Measurements from ENCODE around the gene RASGEF1C.

The RASGEF1C gene

DNA sequence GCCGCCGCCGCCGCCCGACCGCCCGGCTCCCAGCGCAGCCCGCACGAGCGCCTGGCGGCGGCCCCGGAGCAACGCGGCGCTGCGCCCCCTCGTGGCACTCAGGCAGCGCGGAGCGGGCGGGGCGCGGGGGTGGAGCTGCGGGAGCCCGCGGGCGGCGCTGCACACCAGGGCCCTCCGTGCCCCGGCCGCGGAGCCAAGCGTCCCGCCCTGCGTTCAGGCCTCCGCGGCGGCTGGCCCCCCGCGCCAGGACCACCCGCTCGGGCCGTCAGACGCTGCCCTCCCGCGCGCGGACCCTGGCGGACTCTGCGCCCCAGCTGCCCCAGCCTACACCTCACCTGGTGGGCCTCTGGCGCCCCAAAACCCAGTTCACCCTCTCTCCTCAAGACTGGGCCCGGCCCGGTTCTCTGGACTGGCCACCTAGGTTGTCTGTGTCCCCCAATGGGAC lies at the start of gene RASGEF1C:
Gene RASGEF1C, minus strand, starts transcription at position 75 of the 445 bp plus-strand sequence. CDS start 71,159 bp downstream, outside the sequence.
- peak; percentile 12 to 25 for DNase-seq (ENCODE audit: low read depth in 2 of 2)

- no peak for DNase-seq (ENCODE audit: low read depth in 2 of 2)
Observed at GRCh38 chr5:180253036-180253824, 44.2 kb upstream of the RASGEF1C start.

- no peak for DNase-seq (ENCODE audit: low read depth in 2 of 2)
Observed at GRCh38 chr5:180251887-180252286, 42.9 kb upstream of the RASGEF1C start.

DNA sequence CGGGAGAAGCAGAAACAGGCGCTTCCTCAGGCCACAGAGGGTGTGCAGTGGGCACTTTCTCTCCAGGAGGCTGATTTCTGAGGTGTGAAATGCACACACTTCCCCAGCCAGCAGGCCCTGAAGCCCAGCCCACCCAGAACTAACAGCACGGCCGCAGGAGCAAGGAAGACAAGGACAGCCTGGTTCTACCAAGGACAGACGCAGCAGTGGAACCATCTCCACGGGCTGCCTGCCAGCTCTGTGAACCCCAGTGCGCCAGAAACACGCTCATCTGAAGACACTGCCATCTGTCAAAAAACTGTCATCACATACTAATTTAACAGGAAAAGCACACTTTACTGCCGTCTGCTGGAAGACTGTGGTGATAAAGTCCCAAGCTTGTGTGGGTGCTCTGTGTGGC lies 42.1 kb upstream of the RASGEF1C start:
- no peak for DNase-seq (ENCODE audit: low read depth in 2 of 2)

DNA sequence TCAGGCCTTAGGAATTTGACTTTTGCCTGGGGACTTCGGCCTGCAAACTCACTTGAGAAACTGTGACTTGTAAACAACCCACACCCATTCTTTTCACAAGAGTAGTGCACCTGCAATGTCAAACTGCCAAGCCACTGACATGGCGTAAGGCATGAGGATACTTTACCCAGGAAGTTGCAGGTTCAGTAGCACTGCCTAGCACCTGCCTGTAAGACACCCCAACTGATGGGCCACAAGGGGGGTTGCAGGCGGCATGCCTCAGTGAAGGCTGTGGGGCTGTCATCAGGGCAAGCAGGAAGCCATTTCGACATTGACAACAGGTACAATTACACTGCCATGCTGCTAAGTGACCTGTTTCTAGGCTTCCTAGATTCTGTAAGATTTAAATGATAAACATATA lies 41.3 kb upstream of the RASGEF1C start:
- no peak for DNase-seq (ENCODE audit: low read depth in 2 of 2)

DNA sequence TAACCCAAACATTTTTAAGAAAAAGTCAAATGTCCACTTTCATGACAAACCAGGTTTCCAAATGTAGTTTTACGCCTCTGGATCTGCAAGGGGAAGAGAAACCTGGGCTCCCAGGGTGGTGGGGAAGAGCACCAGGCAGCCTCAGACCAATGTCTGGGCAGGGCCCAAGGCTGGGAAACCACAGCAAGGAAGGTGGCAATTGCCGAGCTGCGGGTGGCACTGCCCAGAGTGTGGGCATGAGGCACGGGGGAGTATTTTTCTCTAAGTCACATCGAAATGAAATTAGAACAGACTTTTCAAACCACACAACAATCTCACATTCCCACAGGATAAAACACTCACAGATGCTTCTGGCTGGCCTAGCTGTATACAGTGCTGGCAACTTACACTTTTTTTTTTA lies 32.6 kb upstream of the RASGEF1C start:
- DNase-seq (ENCODE audit: low read depth in 2 of 2), result no peak

DNA sequence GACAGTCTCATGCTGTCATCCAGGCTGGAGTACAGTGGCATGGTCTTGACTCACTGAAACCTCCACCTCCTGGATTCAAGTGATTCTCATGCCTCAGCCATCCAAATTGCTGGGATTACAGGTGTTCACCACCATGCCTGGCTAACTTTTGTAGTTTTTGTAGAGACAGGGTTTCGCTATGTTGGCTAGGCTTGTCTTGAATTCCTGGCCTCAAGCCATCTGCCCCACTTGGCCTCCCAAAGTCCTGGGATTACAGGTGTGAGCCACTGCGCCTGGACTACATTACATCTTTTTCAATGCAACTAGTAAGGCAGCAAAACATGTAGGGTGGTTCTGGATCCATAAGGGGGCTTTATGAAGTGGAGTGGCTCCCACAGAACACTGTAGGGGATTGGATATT lies 29.6 kb upstream of the RASGEF1C start:
- no peak for DNase-seq (ENCODE audit: low read depth in 2 of 2)

GRCh38 chr5:180235846-180236245 lies 26.8 kb upstream of the RASGEF1C start:
- DNase-seq (ENCODE audit: low read depth in 2 of 2), result no peak

DNA sequence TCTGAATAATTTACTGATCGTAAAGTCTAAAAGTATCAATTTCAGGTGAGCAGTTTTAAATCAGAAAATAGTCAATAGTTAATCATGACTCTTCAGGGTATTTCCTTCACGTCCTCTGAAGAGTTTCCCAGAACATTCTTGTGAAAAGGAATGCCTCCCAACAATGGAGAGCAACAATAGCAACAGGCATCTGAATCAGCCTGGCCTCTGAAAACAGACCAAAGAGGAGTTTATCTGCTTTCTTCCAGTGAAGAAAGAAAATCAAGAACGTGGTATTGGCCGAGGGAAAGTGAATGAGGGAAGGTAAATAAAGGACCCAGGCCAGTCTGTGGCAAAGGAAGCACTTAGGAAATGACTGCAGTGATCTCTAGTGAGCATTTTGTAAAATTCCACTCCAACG lies 26.1 kb upstream of the RASGEF1C start:
- no peak for DNase-seq (ENCODE audit: low read depth in 2 of 2)

GRCh38 chr5:180234271-180234670 lies 25.3 kb upstream of the RASGEF1C start:
- no peak for DNase-seq (ENCODE audit: low read depth in 2 of 2)

DNA sequence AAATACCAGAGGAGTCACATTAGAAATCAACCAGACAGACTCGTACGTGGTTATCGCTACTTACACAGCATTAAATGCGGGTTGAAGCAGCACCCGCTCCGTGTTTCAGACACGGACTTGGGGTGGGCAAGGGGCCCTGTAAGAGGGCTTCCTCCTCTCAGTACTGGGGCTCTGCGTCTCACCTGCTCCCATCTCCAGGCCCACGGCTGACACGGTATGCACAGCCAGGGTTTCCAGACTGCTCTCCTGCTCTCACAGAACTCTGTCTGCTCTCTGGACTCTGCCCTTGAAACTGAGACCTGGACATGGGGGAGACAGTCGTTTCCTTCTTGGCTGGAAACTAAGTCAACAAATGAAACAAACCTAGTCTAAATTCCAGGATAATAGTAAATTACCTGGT lies 24.7 kb upstream of the RASGEF1C start:
- DNase-seq (ENCODE audit: low read depth in 2 of 2), result no peak

GRCh38 chr5:180230017-180230416 lies 21.0 kb upstream of the RASGEF1C start:
- no peak for DNase-seq (ENCODE audit: low read depth in 2 of 2)

DNA sequence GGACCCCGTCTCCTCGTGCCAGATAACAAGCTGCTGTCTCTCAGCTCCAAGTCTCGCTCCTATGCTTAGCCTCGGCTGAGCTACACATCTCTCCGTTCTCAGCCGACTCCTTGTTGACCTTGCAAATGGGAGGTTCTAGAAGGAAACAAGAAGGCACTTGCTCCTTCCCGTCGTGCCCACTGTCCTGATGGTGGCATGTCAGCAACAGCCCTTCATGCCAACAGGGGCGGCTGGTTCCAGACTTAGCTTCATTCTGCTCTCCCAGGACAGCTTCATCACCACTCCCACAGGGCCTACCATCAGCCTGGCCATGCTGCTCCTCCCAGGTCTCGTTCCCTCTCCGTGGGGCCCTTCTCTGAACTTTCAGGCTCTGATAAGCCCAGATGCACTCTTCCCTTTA lies 13.0 kb upstream of the RASGEF1C start:
- DNase-seq (ENCODE audit: low read depth in 2 of 2), result no peak

- no peak for DNase-seq (ENCODE audit: low read depth in 2 of 2)
Observed at GRCh38 chr5:180217797-180218196, 8.8 kb upstream of the RASGEF1C start.

DNA sequence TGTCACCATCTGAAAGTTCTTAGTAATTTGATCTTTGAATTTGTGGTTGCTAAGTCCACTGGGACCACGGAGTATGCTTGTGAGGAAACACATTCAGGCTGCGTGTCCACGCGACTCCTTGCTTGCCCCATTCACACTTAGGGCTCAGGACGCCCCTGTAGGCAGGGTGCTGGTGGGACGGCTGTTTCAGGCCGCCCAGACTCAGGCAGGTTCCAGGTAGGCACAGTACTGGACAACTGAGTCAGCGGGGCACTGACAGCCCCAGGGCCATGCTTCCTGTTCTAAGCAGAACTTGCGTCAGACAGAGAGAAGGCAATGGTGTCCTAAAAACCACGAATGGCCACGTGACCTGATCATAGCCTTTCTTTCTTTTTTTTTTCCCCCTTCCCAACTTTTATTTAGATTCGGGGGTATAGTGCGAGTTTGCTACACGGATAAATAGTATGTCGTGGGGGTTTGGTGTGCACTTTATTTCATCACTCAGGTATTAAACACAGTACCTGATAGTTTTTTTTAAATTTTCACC lies 7.7 kb upstream of the RASGEF1C start:
- DNase-seq (ENCODE audit: low read depth in 2 of 2), result no peak

- DNase-seq (ENCODE audit: low read depth in 2 of 2), result no peak
Observed at GRCh38 chr5:180215783-180216630, 7.0 kb upstream of the RASGEF1C start.

GRCh38 chr5:180214870-180215770 lies 6.1 kb upstream of the RASGEF1C start:
- no peak for DNase-seq (ENCODE audit: low read depth in 2 of 2)

DNA sequence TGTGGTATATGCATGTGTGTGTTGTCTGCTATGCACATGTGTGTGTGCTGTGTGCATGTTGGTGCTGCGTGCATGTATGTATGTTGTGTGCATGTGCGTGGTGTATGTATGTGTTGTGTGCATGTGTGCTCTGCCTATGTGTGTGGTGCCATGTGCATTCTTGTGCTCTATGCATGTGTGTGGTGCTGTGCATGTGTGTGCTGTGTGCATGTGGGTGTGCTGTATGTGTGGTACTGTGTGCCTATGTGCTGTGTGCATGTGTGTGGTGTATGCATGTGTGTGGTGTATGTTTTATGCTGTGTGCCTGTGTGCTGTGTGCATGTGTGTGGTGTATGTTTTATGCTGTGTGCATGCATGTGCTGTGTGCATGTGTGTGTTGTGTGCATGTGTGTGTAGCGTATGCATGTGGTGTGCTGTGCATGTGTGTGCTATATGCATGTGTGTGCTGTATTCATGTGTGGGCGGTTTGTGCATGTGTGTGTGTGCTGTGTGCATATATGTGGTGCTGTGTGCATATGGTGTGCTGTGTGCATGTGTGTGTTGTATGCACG lies 4.7 kb upstream of the RASGEF1C start:
- no peak for DNase-seq (ENCODE audit: low read depth in 2 of 2)

DNA sequence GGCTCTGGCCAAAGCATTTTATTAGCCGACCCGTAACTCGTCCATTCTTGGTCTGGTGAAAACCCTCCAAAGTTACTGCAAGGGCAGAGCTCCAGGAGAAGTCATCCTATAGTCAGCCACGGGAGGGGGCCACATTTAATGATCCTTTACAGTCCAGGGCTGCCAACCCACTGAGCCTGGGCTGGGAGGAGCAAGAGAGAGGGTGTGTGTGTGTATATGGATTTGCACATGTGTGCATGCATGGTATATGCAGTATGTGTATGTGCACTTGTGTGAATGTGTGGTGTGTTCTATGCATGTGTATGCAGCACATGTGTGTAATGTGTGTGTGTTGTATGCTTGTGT lies 4.2 kb upstream of the RASGEF1C start:
- DNase-seq (ENCODE audit: low read depth in 2 of 2), result no peak

DNA sequence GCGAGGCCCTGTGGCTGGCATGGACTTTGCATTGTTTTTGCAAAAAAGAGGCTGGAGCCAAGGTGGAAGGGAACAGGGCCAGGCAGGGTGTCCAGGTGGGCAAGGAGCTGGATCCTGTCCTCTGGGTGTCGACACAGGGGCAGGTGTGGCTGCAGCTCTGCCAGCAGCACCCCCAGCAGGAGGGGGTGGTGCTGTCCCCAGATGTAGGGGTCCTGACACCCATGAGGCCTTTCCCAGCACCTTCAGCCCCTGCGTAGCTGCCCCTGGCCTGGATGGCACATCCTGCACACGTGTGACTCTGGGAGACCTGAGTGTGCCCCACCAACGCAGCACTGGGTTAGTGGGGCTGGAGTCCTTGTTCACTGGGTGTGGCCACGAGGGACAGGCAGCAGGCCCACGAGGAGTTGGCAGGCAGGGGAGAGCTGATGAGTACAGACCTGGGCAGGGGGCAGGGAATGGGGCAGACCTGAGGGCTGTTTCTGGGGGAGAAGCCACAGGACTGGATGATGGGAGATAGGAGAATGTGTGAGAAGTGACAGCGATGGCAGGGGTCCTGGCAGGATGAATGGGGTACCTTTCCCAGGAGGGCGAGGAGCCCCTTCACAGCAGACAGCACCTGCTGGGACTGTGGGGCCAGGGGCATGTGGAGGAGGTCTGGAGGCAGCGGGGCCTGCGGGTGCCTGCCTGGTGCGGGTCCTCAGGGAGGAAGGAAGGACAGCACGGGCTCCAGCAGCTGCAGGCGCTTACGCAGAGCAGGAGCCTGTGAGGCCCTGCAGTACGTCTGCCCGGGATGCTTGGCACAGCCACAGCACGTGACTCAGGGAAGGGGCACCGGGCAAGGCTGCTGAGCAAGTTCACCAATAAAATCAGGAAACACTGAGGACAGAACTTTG lies 3.6 kb upstream of the RASGEF1C start:
- no peak for DNase-seq (ENCODE audit: low read depth in 2 of 2)

DNA sequence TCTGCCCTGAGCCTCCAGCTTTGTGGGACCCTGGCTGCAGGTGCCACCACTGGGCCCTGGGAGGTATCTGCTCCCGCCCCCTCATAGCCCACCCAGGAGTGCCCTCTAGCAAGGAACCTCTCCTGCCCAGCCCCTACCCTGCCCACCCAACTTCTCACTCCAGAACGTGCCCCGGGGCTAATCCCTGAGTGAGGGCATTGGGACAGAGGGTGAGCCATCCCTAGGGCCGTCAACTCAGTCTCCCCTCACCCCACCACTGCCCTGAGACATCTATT lies 2.7 kb upstream of the RASGEF1C start:
- DNase-seq (ENCODE audit: low read depth in 2 of 2), result no peak
